Neuron (in vitro differentiated cells): ENCODE results near the gene RASGRF2.
"Not testable (repeated sequence)": the region's sequence is repeated elsewhere in the genome, so short reads cannot be mapped to it uniquely, and the experiment has no call there.

ENCODE experiments used
- H2AFZ ChIP-seq: one replicate; pipeline ENCODE4 v1.6.1; 2013; ENCODE audit warnings: low read depth, mild to moderate bottlenecking, inconsistent platforms, low read length, moderate library complexity
- H3K27me3 ChIP-seq: one replicate; pipeline ENCODE4 v1.6.1; 2013; ENCODE audit warnings: low read length; ENCODE audit not compliant: insufficient read depth
- H3K36me3 ChIP-seq: one replicate; pipeline ENCODE4 v1.6.1; 2013; ENCODE audit warnings: low read length; ENCODE audit not compliant: insufficient read depth
- H3K4me1 ChIP-seq: one replicate; pipeline ENCODE4 v1.6.1; 2013; ENCODE audit warnings: low read length; ENCODE audit not compliant: insufficient read depth
- H3K4me3 ChIP-seq: 2 replicates; pipeline ENCODE4 v1.5.1; 2013; ENCODE audit warnings: mild to moderate bottlenecking, low read length, moderate library complexity
- H3K9me3 ChIP-seq: one replicate; pipeline ENCODE4 v1.6.1; 2013; ENCODE audit warnings: low read length

The RASGRF2 gene

GRCh38 chr5:81086881-81087281, 126.7 kb downstream of the RASGRF2 start:
- Histone ChIP-seq H3K9me3 (no peaks in the 10 kb centered on the region), H2AFZ (no peak overlapping the region), H3K27me3 (peaks cover 4% of the 10 kb centered on the region), H3K4me1 (no peaks in the 10 kb centered on the region), H3K36me3 (no peaks in the 10 kb centered on the region), H3K4me3 (no peak overlapping the region)

- H2AFZ ChIP-seq: no peak overlapping the region
- H3K36me3 ChIP-seq: no peaks in the 10 kb centered on the region
- no peaks in the 10 kb centered on the region for H3K4me1 ChIP-seq
- H3K9me3 ChIP-seq: no peaks in the 10 kb centered on the region
- H3K4me3 ChIP-seq: no peak overlapping the region
- peaks cover 6% of the 10 kb centered on the region for H3K27me3 ChIP-seq
Observed at GRCh38 chr5:81091199-81091598, 131.0 kb downstream of the RASGRF2 start.

DNA sequence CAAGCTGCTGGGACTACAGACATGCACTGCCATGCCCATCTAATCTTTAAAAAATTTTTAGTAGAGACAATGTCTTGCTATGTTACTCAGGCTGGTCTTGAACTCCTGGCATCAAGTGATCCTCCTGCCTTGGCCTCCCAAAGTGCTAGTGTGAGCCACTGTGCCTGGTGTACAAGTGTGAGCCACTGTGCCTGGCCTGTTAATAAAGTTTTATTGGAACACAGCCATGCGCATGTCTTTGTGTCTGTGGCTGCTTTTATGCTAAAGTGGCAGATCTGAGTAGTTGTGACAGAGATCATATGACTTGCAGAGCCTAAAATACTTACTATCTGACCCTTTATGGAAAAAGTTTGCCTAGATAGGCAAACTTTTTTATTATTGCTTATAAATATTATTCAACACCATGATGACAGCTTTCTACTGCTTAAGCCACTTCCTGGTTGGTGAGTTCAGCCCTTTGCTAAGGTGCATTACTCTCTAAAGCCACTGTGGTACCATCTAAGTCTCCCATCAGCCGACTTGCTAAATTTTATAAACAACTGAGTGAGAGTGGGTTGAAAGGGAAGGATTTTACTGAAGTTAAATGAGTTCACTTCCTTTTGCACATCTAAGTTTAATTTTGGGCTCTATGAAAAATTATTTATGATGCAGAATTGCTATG, 133.5 kb downstream of the RASGRF2 start:
- no peaks in the 10 kb centered on the region for H3K4me1 ChIP-seq
- H3K9me3 ChIP-seq: no peaks in the 10 kb centered on the region
- H3K36me3 ChIP-seq: no peaks in the 10 kb centered on the region
- H3K27me3 ChIP-seq: peaks cover 6% of the 10 kb centered on the region
- H3K4me3 ChIP-seq: no peak overlapping the region
- no peak overlapping the region for H2AFZ ChIP-seq

DNA sequence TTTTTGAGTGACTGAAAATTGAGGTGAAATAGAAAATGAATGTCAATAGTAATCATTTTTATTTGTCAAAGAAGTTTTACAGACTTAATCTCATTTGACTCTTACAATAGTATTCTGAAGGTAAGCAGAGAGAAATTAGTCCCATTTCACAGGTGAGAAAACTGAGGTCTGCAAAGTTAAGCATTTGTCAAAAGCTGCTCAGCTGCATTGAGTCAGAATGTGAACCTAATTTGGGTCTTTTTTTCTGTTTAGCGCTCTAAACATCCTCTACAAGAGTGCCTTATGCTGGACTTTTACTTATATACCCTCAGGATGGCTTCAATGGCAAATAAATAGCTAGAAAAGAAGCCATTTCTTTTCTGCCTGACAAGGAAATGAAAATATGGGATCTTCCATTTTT, 135.7 kb downstream of the RASGRF2 start:
- Histone ChIP-seq H3K4me1 (no peaks in the 10 kb centered on the region), H3K4me3 (no peak overlapping the region), H2AFZ (no peak overlapping the region), H3K9me3 (no peaks in the 10 kb centered on the region), H3K36me3 (no peaks in the 10 kb centered on the region), H3K27me3 (peaks cover 6% of the 10 kb centered on the region)

- Histone ChIP-seq H2AFZ (no peak overlapping the region), H3K9me3 (no peaks in the 10 kb centered on the region), H3K36me3 (no peaks in the 10 kb centered on the region), H3K27me3 (peaks cover 2% of the 10 kb centered on the region), H3K4me3 (no peak overlapping the region), H3K4me1 (no peaks in the 10 kb centered on the region)
Observed at GRCh38 chr5:81097713-81098112, 137.6 kb downstream of the RASGRF2 start.

DNA sequence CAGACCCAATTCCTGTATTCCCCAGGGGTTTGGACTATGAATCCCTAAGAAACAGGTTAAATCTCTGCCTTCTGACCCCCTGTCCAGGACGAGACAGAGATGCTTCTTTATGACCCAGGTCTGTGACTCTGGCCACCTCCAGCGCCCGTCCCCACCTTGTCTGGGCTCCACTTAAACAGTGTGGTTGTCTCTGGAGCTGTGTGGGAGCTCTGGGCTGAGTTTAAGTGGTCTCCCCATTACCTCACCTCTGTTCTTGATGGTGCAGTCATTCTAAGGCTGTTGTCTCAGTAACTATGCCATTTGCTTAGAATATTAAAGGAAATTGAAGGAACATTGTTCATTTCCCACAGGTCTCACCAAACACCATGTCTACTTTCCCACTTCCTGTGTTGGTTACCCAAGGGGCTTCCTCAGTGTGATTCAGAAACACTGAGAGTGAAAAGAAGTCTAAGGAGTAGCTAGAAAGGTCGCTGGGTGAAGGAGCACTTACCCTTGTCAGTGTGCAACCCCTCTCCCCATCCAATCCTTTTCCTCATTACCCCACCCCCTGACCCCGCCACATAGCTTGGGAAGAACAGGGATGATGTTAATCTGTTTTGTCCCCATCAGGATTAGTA, 145.2 kb downstream of the RASGRF2 start:
- peaks cover 6% of the 10 kb centered on the region for H3K4me1 ChIP-seq
- H3K9me3 ChIP-seq: no peaks in the 10 kb centered on the region
- H3K4me3 ChIP-seq: no peak overlapping the region
- no peaks in the 10 kb centered on the region for H3K27me3 ChIP-seq
- H2AFZ ChIP-seq: no peak overlapping the region
- no peaks in the 10 kb centered on the region for H3K36me3 ChIP-seq

DNA sequence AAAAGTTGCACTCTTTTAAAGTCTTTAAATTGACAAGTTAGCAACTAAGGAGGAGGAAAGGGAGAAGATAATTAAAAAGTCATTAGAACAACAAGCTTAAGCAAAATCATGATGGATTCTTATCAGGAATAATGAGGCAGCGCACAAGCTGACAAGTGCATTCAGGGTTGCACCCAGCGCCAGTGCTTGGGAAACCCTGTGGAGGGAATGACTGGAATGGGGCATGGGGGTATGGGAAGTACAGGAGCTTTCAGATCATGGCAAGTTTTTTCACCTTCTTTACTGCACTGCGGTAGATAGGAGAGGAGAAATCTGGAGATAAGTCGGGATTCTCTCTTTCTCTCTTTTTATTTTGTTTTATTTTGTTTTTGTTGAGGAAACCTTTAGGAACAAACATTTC, 155.1 kb downstream of the RASGRF2 start:
- no peak overlapping the region for H2AFZ ChIP-seq
- H3K36me3 ChIP-seq: no peaks in the 10 kb centered on the region
- H3K9me3 ChIP-seq: no peaks in the 10 kb centered on the region
- H3K4me3 ChIP-seq: no peak overlapping the region
- no peaks in the 10 kb centered on the region for H3K4me1 ChIP-seq
- H3K27me3 ChIP-seq: peaks cover 3% of the 10 kb centered on the region

- H2AFZ ChIP-seq: no peak overlapping the region
- peaks cover 3% of the 10 kb centered on the region for H3K27me3 ChIP-seq
- no peak overlapping the region for H3K4me3 ChIP-seq
- no peaks in the 10 kb centered on the region for H3K36me3 ChIP-seq
- peaks cover 10% of the 10 kb centered on the region for H3K4me1 ChIP-seq
- H3K9me3 ChIP-seq: no peaks in the 10 kb centered on the region
Observed at GRCh38 chr5:81117566-81117965, 157.4 kb downstream of the RASGRF2 start.

- Histone ChIP-seq H3K27me3 (peaks cover 3% of the 10 kb centered on the region), H3K36me3 (no peaks in the 10 kb centered on the region), H2AFZ (no peak overlapping the region), H3K9me3 (no peaks in the 10 kb centered on the region), H3K4me1 (peaks cover 10% of the 10 kb centered on the region), H3K4me3 (no peak overlapping the region)
Observed at GRCh38 chr5:81121273-81121672, 161.1 kb downstream of the RASGRF2 start.

- Histone ChIP-seq H2AFZ (no peak overlapping the region), H3K9me3 (no peaks in the 10 kb centered on the region), H3K4me3 (no peak overlapping the region), H3K4me1 (peaks cover 10% of the 10 kb centered on the region), H3K27me3 (peaks cover 3% of the 10 kb centered on the region), H3K36me3 (no peaks in the 10 kb centered on the region)
Observed at GRCh38 chr5:81121836-81122630, 161.9 kb downstream of the RASGRF2 start.

DNA sequence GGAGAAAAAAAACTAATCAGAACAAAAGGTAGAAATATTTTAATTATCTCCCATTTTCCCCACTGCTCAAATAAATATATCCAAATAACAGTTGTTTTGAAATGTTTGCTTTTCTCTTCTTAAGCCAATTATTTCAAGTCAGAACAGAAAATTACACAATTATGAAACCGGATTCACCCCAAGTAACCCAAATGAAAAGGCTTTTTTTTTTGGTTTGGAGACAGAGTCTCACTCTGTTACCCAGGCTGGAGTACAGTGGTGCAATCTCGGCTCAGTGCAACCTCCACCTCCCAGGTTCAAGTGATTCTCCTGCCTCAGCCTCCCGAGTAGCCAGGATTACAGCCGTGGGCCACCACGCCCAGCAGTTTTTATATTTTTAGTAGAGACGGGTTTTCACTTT, 164.5 kb downstream of the RASGRF2 start:
- H3K9me3 ChIP-seq, H3K27me3 ChIP-seq, H3K36me3 ChIP-seq, H2AFZ ChIP-seq, H3K4me3 ChIP-seq: not testable (repeated sequence)
- H3K4me1 ChIP-seq: peaks cover 10% of the 10 kb centered on the region

DNA sequence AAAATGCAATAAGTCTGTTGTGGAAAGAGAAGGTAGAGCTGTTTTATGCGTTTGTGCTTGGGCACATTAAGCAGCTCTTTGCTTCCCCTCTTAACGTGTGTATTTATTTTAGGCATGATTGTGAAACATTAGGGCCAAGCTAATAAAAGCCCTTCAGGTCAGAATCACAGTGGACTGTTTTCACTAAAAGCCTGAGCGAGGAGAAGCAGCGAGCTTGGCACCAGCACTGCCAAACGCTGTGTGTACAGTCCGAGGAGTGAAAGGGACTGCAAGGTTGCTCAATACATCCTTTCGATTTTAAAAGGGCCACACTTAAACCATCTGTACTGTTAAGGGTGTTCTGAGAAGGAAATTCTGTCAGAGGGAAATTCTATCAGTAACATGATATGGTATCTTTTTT, 165.8 kb downstream of the RASGRF2 start:
- H3K36me3 ChIP-seq: no peaks in the 10 kb centered on the region
- no peaks in the 10 kb centered on the region for H3K9me3 ChIP-seq
- peaks cover 10% of the 10 kb centered on the region for H3K4me1 ChIP-seq
- no peak overlapping the region for H3K4me3 ChIP-seq
- H3K27me3 ChIP-seq: no peaks in the 10 kb centered on the region
- no peak overlapping the region for H2AFZ ChIP-seq

- Histone ChIP-seq H3K4me1 (no peaks in the 10 kb centered on the region), H3K27me3 (peaks cover 2% of the 10 kb centered on the region), H3K9me3 (no peaks in the 10 kb centered on the region), H3K36me3 (no peaks in the 10 kb centered on the region), H3K4me3 (no peak overlapping the region), H2AFZ (no peak overlapping the region)
Observed at GRCh38 chr5:81128416-81128815, 168.3 kb downstream of the RASGRF2 start.
